Uterus (tissue), 2 donors: Measurements from ENCODE around the gene XPO5.

Experiments
- CTCF ChIP-seq, 4 experiments: fragments of 200-600 bp in 2 of 4; fragments of 450-650 bp in 2 of 4; sonication (generic) in 2 of 4; IDR thresholded peaks; one replicate each; pipeline ENCODE4 v1.5.1; 2016 to 2019; ENCODE audit warnings: antibody characterized with exemption in 4 of 4, mild to moderate bottlenecking in 2 of 4, moderate library complexity in 1 of 4
- POLR2A ChIP-seq, 2 donors: fragments of 450-650 bp; IDR thresholded peaks; one replicate each; pipeline ENCODE4 v1.6.1; 2016; ENCODE audit warnings: antibody characterized with exemption in 2 of 2, mild to moderate bottlenecking in 1 of 2, moderate library complexity in 1 of 2

- TF ChIP-seq CTCF (IDR thresholded peaks at IDR 0.05) (no peak), POLR2A (IDR thresholded peaks at IDR 0.05) (no peak)
Measured at GRCh38 chr6:43621078-43621835, 45.4 kb upstream of the XPO5 start.
